ENCODE results near the gene RNU4-1. TPM values are rescaled to one million over a fixed set of nuclear protein-coding genes. Genes with fewer than 3 reads are reported as not detected.

The RNU4-1 gene
- total RNA-seq, 1 donor = under 0.01 TPM

DNA sequence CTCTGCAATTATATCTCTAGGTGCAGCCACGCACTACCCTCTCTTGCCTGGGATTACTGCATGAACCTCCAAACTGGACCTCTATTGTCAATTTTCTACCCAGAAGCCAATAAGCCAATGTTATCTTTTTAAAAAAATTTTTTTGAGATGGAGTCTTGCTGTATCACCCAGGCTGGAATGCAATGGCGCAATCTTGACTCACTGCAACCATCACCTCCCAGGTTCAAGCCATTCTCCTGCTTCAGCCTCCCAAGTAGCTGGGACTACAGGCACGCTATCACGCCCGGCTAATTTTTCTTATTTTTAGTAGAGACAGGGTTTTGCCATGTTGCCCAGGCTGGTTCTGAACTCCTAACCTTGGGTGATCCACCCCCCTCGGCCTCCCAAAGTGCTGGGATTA lies 16.3 kb downstream of the RNU4-1 start:
- H3K4me3 ChIP-seq (ENCODE audit: low read depth, low read length) = no peak overlapping the region
- TF ChIP-seq, protein P1, sequence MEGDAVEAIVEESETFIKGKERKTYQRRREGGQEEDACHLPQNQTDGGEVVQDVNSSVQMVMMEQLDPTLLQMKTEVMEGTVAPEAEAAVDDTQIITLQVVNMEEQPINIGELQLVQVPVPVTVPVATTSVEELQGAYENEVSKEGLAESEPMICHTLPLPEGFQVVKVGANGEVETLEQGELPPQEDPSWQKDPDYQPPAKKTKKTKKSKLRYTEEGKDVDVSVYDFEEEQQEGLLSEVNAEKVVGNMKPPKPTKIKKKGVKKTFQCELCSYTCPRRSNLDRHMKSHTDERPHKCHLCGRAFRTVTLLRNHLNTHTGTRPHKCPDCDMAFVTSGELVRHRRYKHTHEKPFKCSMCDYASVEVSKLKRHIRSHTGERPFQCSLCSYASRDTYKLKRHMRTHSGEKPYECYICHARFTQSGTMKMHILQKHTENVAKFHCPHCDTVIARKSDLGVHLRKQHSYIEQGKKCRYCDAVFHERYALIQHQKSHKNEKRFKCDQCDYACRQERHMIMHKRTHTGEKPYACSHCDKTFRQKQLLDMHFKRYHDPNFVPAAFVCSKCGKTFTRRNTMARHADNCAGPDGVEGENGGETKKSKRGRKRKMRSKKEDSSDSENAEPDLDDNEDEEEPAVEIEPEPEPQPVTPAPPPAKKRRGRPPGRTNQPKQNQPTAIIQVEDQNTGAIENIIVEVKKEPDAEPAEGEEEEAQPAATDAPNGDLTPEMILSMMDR (IDR thresholded peaks at IDR 0.05; ENCODE audit: insufficient read depth, low read depth, low read length) = no peak
- peak; percentile 51 for DNase-seq (ENCODE audit: low read depth)

DNA sequence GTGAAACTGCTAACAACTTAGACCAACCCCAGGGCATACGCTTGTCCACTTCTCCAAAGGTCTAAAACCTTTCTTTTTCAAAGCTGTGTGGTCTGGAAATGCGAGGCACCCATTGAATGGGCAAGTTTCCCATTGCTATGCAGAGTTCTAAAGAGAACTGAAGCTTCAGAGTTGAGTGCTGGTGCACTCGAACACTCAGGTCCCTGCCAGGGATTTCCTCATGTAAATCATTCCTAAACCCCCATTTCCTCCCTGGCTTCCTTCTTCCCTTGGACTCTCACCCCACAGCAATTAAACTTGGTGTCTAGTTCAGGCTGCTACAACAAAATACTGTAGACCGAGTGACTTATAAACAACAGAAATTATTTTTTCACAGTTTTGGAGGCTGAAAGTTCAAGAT lies 25.3 kb downstream of the RNU4-1 start:
- TF ChIP-seq, protein P1 (IDR thresholded peaks at IDR 0.05; ENCODE audit: insufficient read depth, low read depth, low read length) = no peak
- DNase-seq (ENCODE audit: low read depth) = no peak
- no peak overlapping the region for H3K4me3 ChIP-seq (ENCODE audit: low read depth, low read length)

DNA sequence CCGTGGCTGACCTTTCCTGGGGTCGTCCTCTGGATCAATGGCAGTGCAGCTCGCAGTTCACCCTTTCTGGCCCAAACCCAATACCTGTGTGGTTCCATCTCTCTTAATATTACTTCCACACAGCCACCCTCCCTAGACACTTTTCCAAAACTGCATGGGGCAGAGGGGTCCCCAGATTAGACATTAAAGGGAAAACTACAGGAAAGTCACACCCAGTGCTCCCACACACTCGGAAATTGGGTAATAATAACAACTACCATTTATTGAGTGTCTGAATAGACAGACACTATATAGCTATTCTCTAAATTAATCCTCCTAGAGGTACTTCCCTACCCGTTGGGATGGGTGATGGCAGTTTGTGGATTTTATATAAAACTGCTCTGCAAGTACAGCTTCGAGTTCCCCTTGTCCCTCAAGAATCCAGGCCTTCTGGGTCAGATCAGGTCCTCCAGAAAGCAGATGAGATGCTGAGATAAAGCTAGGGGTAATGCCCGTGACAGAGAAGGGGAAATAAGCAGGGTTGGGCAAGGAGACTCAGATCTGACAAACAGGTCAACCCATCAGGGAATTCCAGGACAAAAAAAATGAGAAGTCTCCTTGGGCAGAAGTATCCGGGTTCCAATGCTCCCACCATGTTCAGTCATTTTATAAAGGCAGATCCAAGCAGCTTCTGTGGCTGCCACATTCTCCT lies 26.7 kb downstream of the RNU4-1 start:
- DNase-seq (ENCODE audit: low read depth) = no peak
- H3K4me3 ChIP-seq (ENCODE audit: low read depth, low read length) = no peak overlapping the region
- TF ChIP-seq, protein P1 (IDR thresholded peaks at IDR 0.05; ENCODE audit: insufficient read depth, low read depth, low read length) = peak; percentile 2

DNA sequence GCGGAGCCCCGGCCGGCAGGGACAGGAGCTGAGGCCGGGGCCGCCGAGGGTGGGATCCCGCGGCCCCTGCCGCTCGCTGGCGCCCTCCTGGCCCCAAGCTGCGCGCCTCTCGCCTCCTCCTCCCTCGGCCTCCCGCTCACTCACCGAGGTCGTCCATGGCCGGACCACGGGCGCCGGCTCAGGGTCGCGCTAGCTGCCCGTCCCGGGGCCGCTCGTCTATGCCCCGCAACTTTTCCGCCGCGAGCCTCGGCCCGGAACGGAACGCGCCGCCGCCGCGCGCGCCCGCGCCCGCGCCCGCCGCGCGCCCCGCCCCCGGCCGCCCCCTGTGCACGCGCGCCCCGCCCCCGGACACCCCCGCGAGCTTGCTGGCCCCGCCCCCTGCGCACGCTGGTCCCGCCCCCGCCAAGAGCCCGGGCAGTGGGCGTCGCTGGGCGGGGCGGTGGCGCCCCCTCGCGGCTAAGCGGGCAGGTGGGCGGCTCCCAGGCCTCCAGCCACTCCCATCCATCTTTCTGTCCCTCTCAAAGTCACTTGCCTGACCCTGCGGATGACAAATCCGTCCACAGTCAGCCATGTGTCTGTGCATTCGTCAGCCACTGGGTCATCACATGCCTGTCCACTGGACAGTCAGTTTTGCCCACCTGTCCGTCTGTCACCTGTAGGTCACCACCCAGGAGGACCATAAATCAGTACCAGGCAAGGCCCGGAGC lies 27.4 kb downstream of the RNU4-1 start, which contains the start of gene PXN:
TSS of gene PXN (minus strand) at position 258 of the 707 bp plus-strand sequence. CDS start at position 157, 101 bp downstream.
- peak within 1 kb of the TSS; percentile 89 for H3K4me3 ChIP-seq (ENCODE audit: low read depth, low read length)
- TF ChIP-seq, protein P1 (IDR thresholded peaks at IDR 0.05; ENCODE audit: insufficient read depth, low read depth, low read length) = peak; percentile 69
- peak; percentile 84 for DNase-seq (ENCODE audit: low read depth)

DNA sequence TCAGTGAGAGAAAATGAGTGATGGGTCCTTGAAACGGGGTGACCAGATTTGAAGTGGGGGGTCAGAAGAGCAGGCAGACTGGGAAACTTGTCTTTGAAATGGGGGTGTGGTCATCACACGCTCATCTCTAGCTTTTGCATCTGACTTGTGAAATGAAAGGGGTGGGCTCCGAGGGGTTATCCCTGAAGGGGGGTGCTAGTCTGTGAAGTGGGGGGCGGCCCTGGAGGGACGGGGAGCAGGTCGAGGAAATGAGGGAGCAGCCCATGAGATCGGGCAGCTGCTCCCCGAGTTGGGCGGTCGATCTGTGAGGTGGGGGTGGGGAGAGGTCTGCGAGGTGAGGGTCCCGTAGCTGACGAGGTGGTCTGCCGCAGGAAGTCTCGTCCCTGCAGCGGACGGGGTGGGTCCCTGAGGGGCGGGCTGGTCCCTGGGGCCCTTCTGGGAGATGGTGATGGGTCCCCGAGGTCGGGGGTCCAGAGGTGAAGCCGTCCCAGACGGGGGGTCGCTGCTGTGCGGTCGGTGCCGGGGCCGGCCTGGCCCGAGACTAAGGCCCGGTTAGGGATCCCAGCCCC lies 28.0 kb downstream of the RNU4-1 start:
- no peak for DNase-seq (ENCODE audit: low read depth)
- peak overlapping the region; percentile 89 for H3K4me3 ChIP-seq (ENCODE audit: low read depth, low read length)
- TF ChIP-seq, protein P1 (IDR thresholded peaks at IDR 0.05; ENCODE audit: insufficient read depth, low read depth, low read length) = no peak

DNA sequence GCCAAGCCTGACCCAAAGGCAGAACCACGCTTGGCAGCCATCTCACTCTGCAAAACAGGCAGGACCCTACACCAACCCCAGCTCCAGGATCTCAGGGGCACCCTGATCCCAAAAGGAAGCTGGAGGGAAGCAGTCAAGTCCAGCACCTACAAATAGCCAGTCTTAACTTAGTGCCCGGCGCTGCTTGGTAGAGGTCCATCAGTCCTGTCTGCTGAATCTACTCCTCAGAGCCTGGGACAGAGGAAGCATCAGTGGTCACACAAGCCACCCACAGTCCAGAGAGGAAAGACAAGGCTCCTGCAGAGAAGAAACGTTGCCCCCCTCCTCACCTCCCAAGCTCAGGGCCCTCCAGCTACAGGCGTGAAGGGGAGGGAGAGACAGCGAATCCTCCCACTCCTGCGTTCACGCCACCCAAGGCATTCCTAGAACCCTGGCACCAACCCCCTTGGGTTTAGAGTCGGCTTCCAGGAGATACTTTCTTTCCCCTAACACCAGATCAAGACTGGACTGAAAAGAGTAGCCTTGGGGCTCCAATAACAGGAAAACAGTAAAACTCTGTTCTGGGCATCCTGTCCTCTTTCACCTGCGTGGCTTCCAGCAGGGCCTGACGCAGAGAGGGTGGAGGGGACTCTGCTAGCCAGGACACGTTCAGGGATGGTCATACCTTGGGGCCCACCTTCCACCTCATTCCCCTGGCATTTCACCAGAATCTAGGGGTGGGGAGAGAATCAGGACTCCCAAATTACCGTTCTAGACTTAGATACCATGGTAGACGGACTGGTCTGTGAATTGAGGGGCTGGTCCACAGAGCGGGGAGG lies 28.7 kb downstream of the RNU4-1 start:
- DNase-seq (ENCODE audit: low read depth) = no peak
- H3K4me3 ChIP-seq (ENCODE audit: low read depth, low read length) = peak overlapping the region; percentile 89
- TF ChIP-seq, protein P1 (IDR thresholded peaks at IDR 0.05; ENCODE audit: insufficient read depth, low read depth, low read length) = no peak

All from fibroblast of villous mesenchyme (primary cell).